Kidney (tissue), 14 donors: Measurements from ENCODE around the gene SYT6. TPM values are rescaled to one million over a fixed set of nuclear protein-coding genes. Genes with fewer than 3 reads are reported as not detected.
"Not testable (repeated sequence)": the region's sequence is repeated elsewhere in the genome, so short reads cannot be mapped to it uniquely, and the experiment has no call there.

ENCODE experiments used
- DNase-seq, 5 donors: peaks; one replicate each; pipeline ENCODE4 v3.0.0-alpha.2; 2013 to 2020
- FAIRE-seq: peaks from 2 replicates; lab custom pipeline; 2012; peaks lifted over from hg19 to GRCh38; lab: Jason Lieb, UNC
- H3K27ac ChIP-seq, 2 donors: one replicate each; pipeline ENCODE4 v1.7.0; 2013; ENCODE audit warnings: low read depth in 2 of 2, low read length in 2 of 2, inconsistent platforms in 1 of 2
- H3K27me3 ChIP-seq: one replicate; pipeline ENCODE4 v1.7.1; 2013; ENCODE audit warnings: low read length, inconsistent platforms; ENCODE audit not compliant: control insufficient read depth, insufficient read depth
- H3K36me3 ChIP-seq, 3 donors: one replicate each; pipeline versions ENCODE4 v1.7.0 to v1.7.1; 2013; ENCODE audit warnings: low read length in 3 of 3, control low read depth in 1 of 3, inconsistent platforms in 1 of 3; ENCODE audit not compliant: insufficient read depth in 3 of 3, control insufficient read depth in 2 of 3
- H3K4me1 ChIP-seq, 3 donors: one replicate each; pipeline versions ENCODE4 v1.7.0 to v1.7.1; 2013; ENCODE audit warnings: low read length in 3 of 3, inconsistent platforms in 1 of 3, low read depth in 1 of 3; ENCODE audit not compliant: control insufficient read depth in 2 of 3, insufficient read depth in 2 of 3
- H3K4me3 ChIP-seq, 3 donors: one replicate each; pipeline versions ENCODE4 v1.7.0 to v1.8.1; 2013; ENCODE audit warnings: low read length in 3 of 3, control low read depth in 1 of 3, inconsistent platforms in 1 of 3
- H3K9ac ChIP-seq, 3 donors: one replicate each; pipeline versions ENCODE4 v1.7.0 to v1.7.1; 2013; ENCODE audit warnings: low read length in 3 of 3, control low read depth in 1 of 3, inconsistent platforms in 1 of 3
- H3K9me3 ChIP-seq, 3 donors: one replicate each; pipeline versions ENCODE4 v1.7.0 to v1.7.1; 2013; ENCODE audit warnings: low read length in 3 of 3, control low read depth in 1 of 3, inconsistent platforms in 1 of 3; ENCODE audit not compliant: control insufficient read depth in 2 of 3, insufficient read depth in 1 of 3
- intact Hi-C: fragments of 100-400 bp; cut with DNase I; formaldehyde crosslinking; loops from one replicate; pipeline ENCODE4 v1.11.1; 2022
- polyA plus RNA-seq: library from polyadenylated mRNA; stranded (reverse); fragments of 350-450 nt; fragmentation: Illumina TruSeq; extraction: RNeasy Lipid Tissue Mini Kit (QIAGEN cat#74804); gene quantifications from one replicate; pipeline ENCODE4 v1.2.3, GENCODE V29; 2014; ENCODE audit warnings: low read depth, low replicate concordance; ENCODE audit not compliant: insufficient read depth
- total RNA-seq: library from RNA; stranded (reverse); fragmentation: NEBNext Ultra II Directional; extraction: Animal tissue kit (Norgen Biotek cat#: 25700); gene quantifications from one replicate; pipeline ENCODE4 v1.2.1, GENCODE V29; 2021
- TF ChIP-seq, protein P1 (sequence below): IDR thresholded peaks from 3 replicates; pipeline ENCODE4 v1.5.1; 2012; ENCODE audit warnings: mild to moderate bottlenecking, moderate library complexity, borderline replicate concordance; ENCODE audit not compliant: insufficient read depth; ENCODE audit errors: extremely low read depth
- donor health status: control.
- donor health status: control.
- donor health status: control.
- donor health status: control.
- donor health status: control.
- donor health status: DM: yes; HTN: yes; CAD: no.
- donor health status: Normal renal cell carcinoma (clear cell type).

Gene SYT6
- total and polyA plus RNA-seq, 2 donors from 2014 or later, result 0.06 to 1.7 TPM

DNA sequence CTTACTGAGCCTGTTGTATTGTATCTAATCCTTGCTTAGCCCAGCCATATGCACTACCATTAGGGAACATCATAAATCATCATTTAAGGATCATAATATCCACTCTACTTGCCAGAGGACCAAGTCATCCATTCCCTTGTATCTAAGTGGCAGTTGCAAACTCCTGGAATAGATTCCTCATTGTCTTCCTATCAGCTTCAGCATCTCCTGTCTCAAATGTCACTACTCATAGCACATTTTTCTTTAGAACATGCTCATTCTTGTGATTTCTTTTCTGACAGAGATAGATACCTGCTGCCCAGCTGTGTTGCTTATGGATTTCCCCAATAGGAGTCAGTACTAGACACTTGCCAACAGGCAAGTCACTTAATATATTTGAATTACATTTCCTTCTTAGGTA, 90.1 kb downstream of the SYT6 start:
- FAIRE-seq, result no peak
- Histone ChIP-seq H3K4me3 (no peak overlapping the region), H3K9ac (no peak overlapping the region), H3K27me3 (no peaks in the 10 kb centered on the region), H3K36me3 (no peaks in the 10 kb centered on the region), H3K27ac (no peak overlapping the region), H3K9me3 (no peaks in the 10 kb centered on the region), H3K4me1 (no peaks in the 10 kb centered on the region)
- intact Hi-C loops, result no loop called here
- DNase-seq, result no peak
- TF ChIP-seq, protein P1, sequence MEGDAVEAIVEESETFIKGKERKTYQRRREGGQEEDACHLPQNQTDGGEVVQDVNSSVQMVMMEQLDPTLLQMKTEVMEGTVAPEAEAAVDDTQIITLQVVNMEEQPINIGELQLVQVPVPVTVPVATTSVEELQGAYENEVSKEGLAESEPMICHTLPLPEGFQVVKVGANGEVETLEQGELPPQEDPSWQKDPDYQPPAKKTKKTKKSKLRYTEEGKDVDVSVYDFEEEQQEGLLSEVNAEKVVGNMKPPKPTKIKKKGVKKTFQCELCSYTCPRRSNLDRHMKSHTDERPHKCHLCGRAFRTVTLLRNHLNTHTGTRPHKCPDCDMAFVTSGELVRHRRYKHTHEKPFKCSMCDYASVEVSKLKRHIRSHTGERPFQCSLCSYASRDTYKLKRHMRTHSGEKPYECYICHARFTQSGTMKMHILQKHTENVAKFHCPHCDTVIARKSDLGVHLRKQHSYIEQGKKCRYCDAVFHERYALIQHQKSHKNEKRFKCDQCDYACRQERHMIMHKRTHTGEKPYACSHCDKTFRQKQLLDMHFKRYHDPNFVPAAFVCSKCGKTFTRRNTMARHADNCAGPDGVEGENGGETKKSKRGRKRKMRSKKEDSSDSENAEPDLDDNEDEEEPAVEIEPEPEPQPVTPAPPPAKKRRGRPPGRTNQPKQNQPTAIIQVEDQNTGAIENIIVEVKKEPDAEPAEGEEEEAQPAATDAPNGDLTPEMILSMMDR, result no peak

DNA sequence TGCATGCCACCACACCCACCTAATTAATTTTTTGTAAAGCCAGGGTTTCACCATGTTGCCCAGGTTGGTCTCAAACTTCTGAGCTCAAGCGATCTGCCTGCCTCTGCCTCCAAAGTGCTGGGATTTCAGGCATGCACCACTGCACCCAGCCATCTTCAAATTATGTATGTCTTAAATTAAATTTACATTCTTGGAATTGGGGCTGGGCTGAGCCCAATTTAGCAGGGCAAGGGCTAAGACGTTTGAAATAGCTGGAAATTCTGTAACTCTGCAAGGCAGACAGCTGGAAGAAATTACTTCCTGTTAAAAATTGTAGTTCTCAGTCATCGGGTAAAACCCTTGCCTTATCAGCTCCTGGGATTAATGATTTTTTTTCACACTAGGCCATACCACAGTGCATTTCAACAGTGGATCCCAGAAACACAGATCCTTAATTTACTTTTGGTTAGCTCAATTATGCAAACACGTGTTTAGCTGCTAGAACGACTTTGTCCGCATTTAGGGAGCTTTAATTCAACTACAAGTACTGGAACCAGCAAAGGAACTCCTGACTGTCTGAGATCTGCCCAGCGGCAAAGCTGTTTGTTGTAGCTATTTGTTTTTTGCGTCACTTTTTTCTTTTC, 91.1 kb downstream of the SYT6 start:
- Histone ChIP-seq H3K36me3 (no peaks in the 10 kb centered on the region), H3K9me3 (no peaks in the 10 kb centered on the region), H3K4me1 (no peaks in the 10 kb centered on the region), H3K4me3 (no peak overlapping the region), H3K9ac (no peak overlapping the region), H3K27ac (no peak overlapping the region), H3K27me3 (no peaks in the 10 kb centered on the region)
- TF ChIP-seq, protein P1, result no peak
- DNase-seq (peak in 1 of 5 donors; percentile 25), FAIRE-seq (no peak)
- intact Hi-C loops, result no loop called here

DNA sequence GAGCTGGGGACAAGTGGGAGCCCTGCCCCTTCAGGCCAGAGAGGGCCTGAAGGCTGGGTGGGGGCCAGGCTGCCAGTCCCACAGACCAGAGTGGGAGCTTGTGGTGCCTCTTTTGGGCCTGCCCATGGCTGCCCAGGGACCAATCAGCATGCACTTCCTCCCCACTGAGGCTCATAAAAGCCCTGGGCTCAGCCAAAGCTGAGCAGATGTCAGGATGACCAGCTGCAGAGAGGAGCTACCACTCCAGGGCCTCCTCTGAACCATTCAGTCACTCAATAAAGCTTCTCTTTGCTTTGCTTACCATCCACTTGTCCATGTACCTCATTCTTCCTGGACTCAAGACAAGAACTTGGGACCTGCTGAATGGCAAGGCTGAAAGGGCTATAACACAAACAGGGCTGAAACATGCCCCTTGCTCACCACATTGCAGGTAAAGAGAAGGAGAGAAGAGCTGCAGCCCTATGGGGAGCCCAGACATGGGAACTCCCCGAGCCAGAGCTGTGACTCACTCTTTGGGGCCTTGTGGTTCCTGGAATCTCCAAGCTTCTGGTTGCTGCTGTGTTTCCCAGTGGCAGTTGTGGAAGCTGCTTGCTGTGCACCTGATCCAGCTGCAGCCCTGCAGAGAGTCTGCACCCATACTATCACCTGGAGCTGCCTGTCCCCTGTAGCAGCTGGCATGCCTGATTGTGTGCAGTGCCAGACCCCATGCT, 92.4 kb downstream of the SYT6 start:
- no peak for DNase-seq

DNA sequence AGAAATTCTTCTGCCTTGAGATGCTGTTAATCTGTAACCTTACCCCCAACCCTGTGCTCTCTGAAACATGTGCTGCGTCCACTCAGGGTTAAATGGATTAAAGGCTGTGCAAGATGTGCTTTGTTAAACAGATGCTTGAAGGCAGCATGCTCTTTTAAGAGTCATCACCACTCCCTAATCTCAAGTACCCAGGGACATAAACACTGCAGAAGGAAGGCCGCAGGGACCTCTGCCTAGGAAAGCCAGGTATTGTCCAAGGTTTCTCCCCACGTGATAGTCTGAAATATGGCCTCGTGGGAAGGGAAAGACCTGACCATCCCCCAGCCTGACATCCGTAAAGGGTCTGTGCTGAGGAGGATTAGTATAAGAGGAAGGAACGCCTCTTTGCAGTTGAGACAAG, 95.4 kb downstream of the SYT6 start:
- H3K4me3 ChIP-seq, H3K9ac ChIP-seq, H3K36me3 ChIP-seq, FAIRE-seq, H3K27ac ChIP-seq, H3K4me1 ChIP-seq, H3K27me3 ChIP-seq, H3K9me3 ChIP-seq, intact Hi-C loops: not testable (repeated sequence)
- DNase-seq, result peak in 1 of 5 donors; percentile 14

More for the DNA sequence above, 92.4 kb downstream of the SYT6 start:
- H3K4me1 ChIP-seq, result no peaks in the 10 kb centered on the region
- no peak overlapping the region for H3K27ac ChIP-seq
- intact Hi-C loops, result no loop called here
- TF ChIP-seq, protein P1, result no peak
- H3K27me3 ChIP-seq, result no peaks in the 10 kb centered on the region
- FAIRE-seq, result no peak
- H3K9ac ChIP-seq, result no peak overlapping the region
- no peaks in the 10 kb centered on the region for H3K36me3 ChIP-seq
- no peak overlapping the region for H3K4me3 ChIP-seq
- H3K9me3 ChIP-seq, result no peaks in the 10 kb centered on the region
